Left lung (tissue), 10 donors: ENCODE results near the gene ASXL2. TPM values are rescaled to one million over a fixed set of nuclear protein-coding genes. Genes with fewer than 3 reads are reported as not detected.
"Not testable (repeated sequence)": the region's sequence is repeated elsewhere in the genome, so short reads cannot be mapped to it uniquely, and the experiment has no call there.

Source experiments
- ATAC-seq: fragments of 200-7000 bp; cut with Tn5 transposase; one replicate; pipeline ENCODE4 v1.9.1; 2020; ENCODE audit warnings: moderate library complexity
- DNase-seq, 4 donors: peaks; one replicate each; pipeline ENCODE4 v3.0.0-alpha.2; 2013 to 2020
- H3K27ac ChIP-seq, 2 donors: fragments of 200-600 bp; sonication (generic) in 1 of 2; one replicate each; pipeline versions ENCODE4 v1.5.0 to v1.8.0; 2020 to 2021
- H3K27me3 ChIP-seq, 2 donors: fragments of 200-600 bp; sonication (generic) in 1 of 2; one replicate each; pipeline versions ENCODE4 v1.5.0 to v1.8.0; 2020 to 2021
- H3K36me3 ChIP-seq, 2 donors: fragments of 200-600 bp; sonication (generic) in 1 of 2; one replicate each; pipeline versions ENCODE4 v1.5.0 to v1.8.0; 2020 to 2021
- H3K4me1 ChIP-seq, 2 donors: fragments of 200-600 bp; one replicate each; pipeline ENCODE4 v1.8.0; 2021
- H3K4me3 ChIP-seq, 2 donors: fragments of 200-600 bp; sonication (generic) in 1 of 2; one replicate each; pipeline versions ENCODE4 v1.5.0 to v1.8.0; 2020 to 2021; ENCODE audit warnings: mild to moderate bottlenecking in 1 of 2
- H3K9me3 ChIP-seq, 2 donors: fragments of 200-600 bp; sonication (generic) in 1 of 2; one replicate each; pipeline versions ENCODE4 v1.5.0 to v1.8.0; 2020 to 2021
- CTCF ChIP-seq, 2 donors: fragments of 200-600 bp; sonication (generic) in 1 of 2; IDR thresholded peaks; one replicate each; pipeline versions ENCODE4 v1.5.0 to v1.8.0; 2021; ENCODE audit warnings: antibody characterized with exemption in 2 of 2
- intact Hi-C, 2 donors: fragments of 100-400 bp; cut with DNase I; formaldehyde crosslinking; loops; one replicate each; pipeline versions ENCODE4 v1.11.2 to v1.14.2; 2022
- polyA plus RNA-seq, 6 donors: library from polyadenylated mRNA; unstranded; fragments of 120-200 nt; gene quantifications; one replicate each; pipeline ENCODE4 v1.2.1, GENCODE V29; 2013; ENCODE audit not compliant: insufficient read length in 6 of 6
- total RNA-seq, 2 donors: library from RNA; stranded (reverse); fragmentation: NEBNext Ultra II Directional; extraction: Animal tissue kit (Norgen Biotek cat#: 25700); gene quantifications; one replicate each; pipeline ENCODE4 v1.2.1, GENCODE V29; 2021
- donor health status: DM: no; HTN: yes; CAD: no.
- donor health status: DM: no; HTN: no; CAD: no.

ASXL2 gene
- total and polyA plus RNA-seq, 8 donors, result 17.7 to 33.4 (median 19.4) TPM

- Histone ChIP-seq H3K4me1 (peaks cover 0 to 25% of the 10 kb centered on the region in 2 donors), H3K36me3 (no peaks in the 10 kb centered on the region), H3K27ac (no peak overlapping the region), H3K27me3 (no peaks in the 10 kb centered on the region), H3K9me3 (no peaks in the 10 kb centered on the region), H3K4me3 (no peak overlapping the region)
- ATAC-seq (no peak), DNase-seq (no peak)
- no peak for TF ChIP-seq CTCF (IDR thresholded peaks at IDR 0.05)
- intact Hi-C loops, result no loop called here
These were observed 21.9 kb downstream of the ASXL2 start for GRCh38 chr2:25856377-25856776.

- intact Hi-C loops, result no loop called here
- TF ChIP-seq CTCF (IDR thresholded peaks at IDR 0.05), result no peak
- H3K36me3 ChIP-seq, result no peaks in the 10 kb centered on the region
These were observed 23.2 kb downstream of the ASXL2 start for GRCh38 chr2:25855065-25855464.

GRCh38 chr2:25854613-25855012 lies 23.7 kb downstream of the ASXL2 start:
- Histone ChIP-seq H3K9me3 (no peaks in the 10 kb centered on the region), H3K27me3 (no peaks in the 10 kb centered on the region), H3K4me1 (peaks cover 0 to 28% of the 10 kb centered on the region in 2 donors), H3K27ac (no peak overlapping the region), H3K36me3 (no peaks in the 10 kb centered on the region), H3K4me3 (no peak overlapping the region)
- TF ChIP-seq CTCF (IDR thresholded peaks at IDR 0.05), result no peak
- ATAC-seq (no peak), DNase-seq (no peak)
- intact Hi-C loops, result no loop called here

More at GRCh38 chr2:25855065-25855464, 23.2 kb downstream of the ASXL2 start:
- no peaks in the 10 kb centered on the region for H3K9me3 ChIP-seq
- no peaks in the 10 kb centered on the region for H3K27me3 ChIP-seq
- peaks cover 0 to 28% of the 10 kb centered on the region in 2 donors for H3K4me1 ChIP-seq
- DNase-seq (no peak), ATAC-seq (no peak)
- H3K27ac ChIP-seq, result no peak overlapping the region
- no peak overlapping the region for H3K4me3 ChIP-seq

- Histone ChIP-seq H3K27ac (no peak overlapping the region), H3K4me1 (peaks cover 0 to 28% of the 10 kb centered on the region in 2 donors), H3K9me3 (no peaks in the 10 kb centered on the region), H3K4me3 (no peak overlapping the region), H3K36me3 (no peaks in the 10 kb centered on the region), H3K27me3 (no peaks in the 10 kb centered on the region)
- TF ChIP-seq CTCF (IDR thresholded peaks at IDR 0.05), result no peak
- intact Hi-C loops, result no loop called here
- ATAC-seq (no peak), DNase-seq (no peak)
These were observed 25.1 kb downstream of the ASXL2 start for GRCh38 chr2:25853038-25853638.

GRCh38 chr2:25851740-25852503 lies 26.4 kb downstream of the ASXL2 start:
- intact Hi-C loops, result no loop called here
- H3K27me3 ChIP-seq, result no peaks in the 10 kb centered on the region
- H3K4me1 ChIP-seq, result peaks cover 0 to 28% of the 10 kb centered on the region in 2 donors
- peak overlapping the region; percentile 23 to 69 for H3K27ac ChIP-seq
- no peak overlapping the region for H3K4me3 ChIP-seq
- H3K36me3 ChIP-seq, result no peaks in the 10 kb centered on the region
- TF ChIP-seq CTCF (IDR thresholded peaks at IDR 0.05), result peak; percentile 61 to 80
- DNase-seq (peak in 2 of 4 donors; percentile 30 to 73), ATAC-seq (peak; percentile 98)
- no peaks in the 10 kb centered on the region for H3K9me3 ChIP-seq

GRCh38 chr2:25850400-25850799 lies 27.9 kb downstream of the ASXL2 start:
- H3K27ac ChIP-seq, H3K36me3 ChIP-seq, H3K27me3 ChIP-seq, H3K9me3 ChIP-seq, intact Hi-C loops, DNase-seq, H3K4me3 ChIP-seq, ATAC-seq: not testable (repeated sequence)
- peaks cover 0 to 28% of the 10 kb centered on the region in 2 donors for H3K4me1 ChIP-seq

GRCh38 chr2:25849350-25849749 lies 28.9 kb downstream of the ASXL2 start:
- ATAC-seq, H3K27me3 ChIP-seq, intact Hi-C loops, H3K9me3 ChIP-seq, H3K27ac ChIP-seq, DNase-seq, H3K4me3 ChIP-seq: not testable (repeated sequence)
- peaks cover 0 to 28% of the 10 kb centered on the region in 2 donors for H3K4me1 ChIP-seq
- H3K36me3 ChIP-seq, result peaks cover 0 to 13% of the 10 kb centered on the region in 2 donors
